HG02759 (cell line): Measurements from ENCODE around the gene ARHGAP1.

Source experiments
- ATAC-seq: cut with Tn5 transposase; IDR thresholded peaks from one replicate; pipeline ENCODE4 v1.9.1; 2021; ENCODE audit warnings: mild to moderate bottlenecking, moderate library complexity; ENCODE audit not compliant: unreplicated experiment

Gene ARHGAP1

DNA sequence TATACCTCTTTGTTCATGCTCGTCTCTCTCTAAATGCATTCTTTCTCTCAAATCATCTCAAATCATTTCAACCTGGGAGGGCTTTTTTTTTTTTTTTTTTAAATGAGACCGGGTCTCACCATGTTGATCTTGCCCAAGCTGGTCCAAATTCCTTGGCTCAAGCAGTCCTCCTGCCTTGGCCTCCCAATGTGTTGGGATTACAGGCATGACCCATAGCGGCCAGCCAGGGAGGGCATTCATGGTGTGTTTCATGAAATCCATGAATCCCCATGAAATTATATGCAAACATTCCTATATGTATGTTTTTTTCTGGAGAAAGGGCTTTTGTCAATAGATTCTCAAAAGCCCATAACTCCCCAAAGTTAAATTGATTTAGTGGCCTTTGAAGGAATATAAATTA is 56.9 kb downstream of the ARHGAP1 start:
- ATAC-seq = no peak

DNA sequence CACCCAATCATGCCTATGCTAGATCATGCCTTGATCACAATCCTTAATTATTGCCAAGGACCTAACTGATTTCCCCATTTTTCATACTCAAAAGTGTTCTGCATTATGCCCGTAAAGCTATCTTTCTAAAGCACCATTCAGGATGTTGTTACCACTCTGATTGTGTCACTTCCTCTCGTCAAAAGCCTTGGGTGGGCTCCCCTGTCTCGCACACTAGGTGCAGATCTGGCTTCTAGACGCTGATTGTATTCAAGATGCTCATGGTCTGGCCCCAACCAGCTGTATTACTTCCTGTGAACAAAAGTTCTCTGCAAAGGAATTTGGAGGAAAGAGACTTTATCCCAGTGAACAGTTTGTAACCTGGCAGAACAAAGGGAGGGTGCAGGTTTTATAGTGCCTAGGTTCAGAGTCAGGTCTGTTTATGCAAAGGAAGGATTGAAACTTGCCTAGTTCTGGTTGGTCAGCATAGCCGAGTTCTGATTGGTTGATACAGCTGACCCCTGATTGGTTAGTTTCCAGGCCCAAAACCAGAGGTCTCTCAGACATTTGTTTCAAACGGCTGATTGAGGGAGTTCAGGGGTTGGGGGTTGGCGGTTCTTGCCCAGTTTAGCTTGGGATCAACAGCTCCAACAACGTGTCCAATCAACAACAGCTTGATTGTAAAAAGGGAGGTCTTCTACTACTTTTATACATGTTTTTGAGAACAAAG is 57.6 kb downstream of the ARHGAP1 start:
- no peak for ATAC-seq

DNA sequence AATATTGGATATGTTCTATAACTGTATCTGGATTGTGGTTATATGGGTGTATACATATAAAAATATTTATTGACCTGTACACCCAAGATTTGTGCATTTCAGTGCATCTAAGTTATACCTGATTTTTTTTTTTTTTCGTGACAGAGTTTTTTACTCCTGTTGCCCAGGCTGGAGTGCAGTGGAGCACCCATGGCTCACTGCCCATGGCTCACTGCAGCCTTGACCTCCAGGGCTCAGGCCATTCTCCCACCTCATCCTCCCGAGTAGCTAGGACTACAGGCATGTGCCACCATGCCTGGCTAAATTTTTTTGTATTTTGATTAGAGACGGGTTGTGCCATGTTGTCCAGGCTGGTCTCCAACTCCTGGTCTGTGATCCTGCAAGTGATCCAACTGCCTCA is 58.8 kb downstream of the ARHGAP1 start:
- no peak for ATAC-seq

DNA sequence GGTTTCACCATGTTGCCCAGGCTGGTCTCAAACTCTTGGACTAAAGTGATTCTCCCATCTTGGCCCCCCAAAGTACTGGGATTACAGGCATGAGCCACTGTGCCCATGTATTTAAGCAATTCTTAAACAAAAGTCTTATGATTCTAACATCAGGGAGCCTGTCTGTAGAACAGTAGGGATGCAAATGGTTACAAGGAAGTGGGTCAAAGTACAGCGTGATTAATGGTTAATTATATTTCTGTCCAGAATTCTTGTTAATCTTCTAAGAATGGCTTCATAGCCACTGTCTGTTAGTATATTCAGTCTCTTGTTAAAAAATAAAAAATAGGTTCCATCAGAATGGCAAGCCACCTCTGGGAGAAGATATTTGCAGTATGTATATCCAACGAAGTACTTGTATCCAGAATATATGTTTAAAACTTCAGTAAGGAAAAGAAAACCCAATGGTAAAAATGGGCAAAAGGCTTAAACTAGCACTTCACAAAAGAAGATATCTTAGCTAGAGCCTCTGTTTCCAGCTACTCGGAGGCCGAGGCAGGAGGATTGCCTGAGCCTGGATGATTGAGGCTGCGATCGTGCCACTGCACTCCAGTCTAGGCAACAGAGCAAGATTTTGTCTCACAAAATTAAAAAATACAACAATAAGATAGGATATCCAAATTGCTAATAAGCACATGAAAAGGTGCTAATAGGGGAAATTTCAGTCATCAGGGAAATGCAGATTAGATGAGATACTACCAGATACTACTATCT is 60.2 kb downstream of the ARHGAP1 start:
- no peak for ATAC-seq

DNA sequence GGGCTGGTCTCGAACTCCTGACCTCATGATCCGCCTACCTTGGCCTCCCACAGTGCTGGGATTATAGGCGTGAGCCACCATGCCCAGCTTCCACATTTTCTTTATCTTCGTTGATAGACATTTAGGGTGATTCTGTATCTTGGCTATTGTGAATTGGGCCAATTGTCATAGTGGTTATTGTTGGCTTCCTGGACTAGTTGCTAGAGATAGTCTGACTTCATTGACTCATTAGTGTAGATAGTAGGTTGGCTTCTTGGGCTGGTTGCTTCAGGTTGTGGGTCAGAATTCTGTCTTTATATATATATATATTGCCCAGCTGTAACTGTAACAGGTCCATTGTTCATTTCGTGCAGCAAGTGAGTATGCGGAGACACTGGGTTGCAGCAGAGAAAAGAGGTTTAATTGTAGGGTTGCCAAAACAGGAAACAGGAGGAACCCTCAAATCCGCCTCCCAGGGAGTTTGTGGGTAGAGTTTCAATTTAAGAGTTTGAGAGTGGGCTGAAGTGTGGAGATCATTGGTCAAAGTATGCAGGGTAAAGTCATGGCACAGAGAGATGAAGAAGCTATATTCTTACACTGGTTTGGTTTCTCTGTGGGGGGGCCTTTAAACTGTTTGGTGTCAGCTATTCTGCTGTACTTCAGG is 61.1 kb downstream of the ARHGAP1 start:
- no peak for ATAC-seq

GRCh38 chr11:46637546-46637945 is 62.9 kb downstream of the ARHGAP1 start:
- ATAC-seq = no peak

DNA sequence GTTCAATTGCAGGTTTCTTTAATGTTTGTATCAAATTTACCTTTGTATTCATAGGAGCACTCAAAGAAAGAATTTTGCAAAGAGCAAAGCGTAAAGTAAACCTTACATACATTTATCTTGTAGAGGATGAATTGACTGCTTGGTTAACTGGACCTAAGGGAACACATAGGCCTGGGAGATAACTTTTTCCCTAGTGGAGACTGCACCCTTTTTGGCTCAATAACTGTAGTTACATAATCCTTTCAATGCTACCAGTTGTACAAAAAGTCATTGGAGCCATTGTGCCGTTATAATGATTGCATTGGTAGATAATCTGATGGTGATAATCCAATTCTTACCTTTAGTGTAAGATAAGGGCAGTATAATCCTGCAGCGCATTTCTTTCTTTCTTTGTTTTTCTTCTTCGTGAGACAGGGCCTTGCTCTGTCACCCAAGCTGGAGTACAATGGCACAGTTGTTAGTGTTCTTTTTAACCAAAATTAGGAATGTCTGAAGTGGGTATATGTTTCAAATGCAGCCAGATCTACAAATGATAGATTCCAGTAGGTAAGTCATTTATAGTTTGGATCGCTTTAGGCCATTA is 64.8 kb downstream of the ARHGAP1 start:
- ATAC-seq = no peak

DNA sequence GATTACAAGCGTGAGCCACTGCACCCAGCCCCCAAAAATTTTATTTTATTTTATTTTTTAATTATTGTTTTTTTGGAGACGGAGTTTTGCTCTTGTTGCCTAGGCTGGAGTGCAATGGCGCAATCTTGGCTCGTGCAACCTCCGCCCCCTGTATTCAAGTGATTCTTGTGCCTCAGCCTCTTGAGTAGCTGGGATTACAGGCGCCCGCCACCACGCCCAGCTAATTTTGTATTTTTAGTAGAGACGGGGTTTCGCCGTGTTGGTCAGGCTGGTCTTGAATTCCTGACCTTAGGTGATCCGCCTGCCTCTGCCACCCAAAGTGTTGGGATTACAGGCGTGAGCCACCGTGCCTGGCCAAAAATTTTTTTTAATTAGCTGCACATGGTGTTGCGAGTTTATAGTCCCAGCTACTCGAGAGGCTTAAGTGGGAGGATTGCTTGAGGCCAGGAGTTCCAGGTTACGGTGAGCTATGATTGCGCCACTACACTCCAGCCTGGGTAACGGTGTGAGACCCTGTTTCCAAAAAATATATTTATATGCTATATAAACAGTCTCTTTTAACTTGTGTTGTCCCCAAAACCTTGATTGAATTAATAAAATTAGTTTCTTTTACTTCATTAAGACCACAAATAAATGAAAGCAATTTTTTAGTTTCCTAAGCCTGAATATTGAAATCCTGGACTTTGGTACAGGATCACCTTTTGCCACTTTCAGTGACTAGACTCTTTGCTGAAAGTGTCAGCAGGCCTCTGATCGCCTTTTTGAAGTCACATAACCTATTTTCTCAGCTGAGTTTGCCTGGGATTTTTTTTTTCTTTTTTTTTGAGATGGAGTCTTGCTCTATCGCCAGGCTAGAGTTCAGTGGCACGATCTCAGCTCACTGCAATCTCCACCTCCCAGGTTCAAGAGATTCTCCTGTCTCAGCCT is 66.9 kb downstream of the ARHGAP1 start:
- ATAC-seq = no peak

- ATAC-seq = no peak
These were observed 67.9 kb downstream of the ARHGAP1 start for GRCh38 chr11:46632502-46632901.

GRCh38 chr11:46631676-46632075 is 68.7 kb downstream of the ARHGAP1 start:
- no peak for ATAC-seq

DNA sequence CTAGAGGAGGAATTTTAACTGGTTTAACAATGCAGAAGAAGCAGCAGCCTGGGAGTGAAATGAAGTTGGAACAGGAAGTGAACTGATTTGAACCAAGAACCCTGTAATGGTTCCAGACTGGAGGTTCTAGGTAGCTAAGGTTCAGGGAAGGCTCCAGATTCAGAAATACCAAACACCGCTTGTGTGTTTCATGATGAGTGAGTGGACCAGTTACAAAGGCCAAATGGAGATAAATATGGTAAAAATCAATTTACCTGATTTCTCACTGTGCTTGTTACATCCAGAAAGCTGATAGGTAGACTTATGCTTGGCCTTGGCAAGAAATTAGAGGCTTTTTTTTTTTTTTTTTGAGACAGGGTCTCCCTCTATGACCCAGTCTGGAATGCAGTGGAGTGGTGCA is 70.2 kb downstream of the ARHGAP1 start:
- no peak for ATAC-seq

- ATAC-seq = no peak
These were observed 71.5 kb downstream of the ARHGAP1 start for GRCh38 chr11:46628961-46629360.
